B cell (primary cell): ENCODE data around the gene UBTD1. TPM values are rescaled to one million over a fixed set of nuclear protein-coding genes. Genes with fewer than 3 reads are reported as not detected.

Source experiments
- ATAC-seq: fragments of 200-7000 bp; cut with Tn5 transposase; one replicate; pipeline ENCODE4 v1.10.0; 2021; ENCODE audit warnings: low read depth, mild to moderate bottlenecking, moderate number of reproducible peaks, moderate library complexity
- CTCF ChIA-PET: fragments of 350-600 bp; sonication (Branson Sonifier 250); formaldehyde crosslinking; loops from one replicate; lab custom pipeline; 2021; ENCODE audit warnings: antibody characterized with exemption, inconsistent platforms; lab: Charles Lee
- POLR2A ChIA-PET: fragments of 350-600 bp; sonication (Branson Sonifier 250); formaldehyde crosslinking; loops from one replicate; lab custom pipeline; 2021; ENCODE audit warnings: antibody characterized with exemption; lab: Charles Lee
- DNase-seq: peaks from one replicate; pipeline ENCODE4 v3.0.0; 2013
- H2AFZ ChIP-seq: 2 replicates; pipeline ENCODE4 v1.6.1; 2012; ENCODE audit warnings: mild to moderate bottlenecking, low read depth, low read length; ENCODE audit not compliant: insufficient read depth, poor library complexity, severe bottlenecking
- H3K27ac ChIP-seq, 2 donors: 1 replicate in 1 of 2; 2 replicates in 1 of 2; pipeline ENCODE4 v1.5.1; 2012 to 2013; ENCODE audit warnings: low read length in 2 of 2, mild to moderate bottlenecking in 2 of 2, moderate library complexity in 1 of 2
- H3K27me3 ChIP-seq, 4 experiments: fragments of 200-600 bp in 1 of 4; sonication (generic) in 1 of 4; replicated peaks in 1 of 4; 1 replicate in 2 of 4; 2 replicates in 2 of 4; pipeline versions ENCODE4 v1.6.1 to v1.7.0; 2013 to 2016; ENCODE audit warnings: low read length in 3 of 4, mild to moderate bottlenecking in 2 of 4, mixed read lengths in 1 of 4, moderate library complexity in 1 of 4; ENCODE audit not compliant: insufficient read depth in 4 of 4, control insufficient read depth in 3 of 4; ENCODE audit errors: control extremely low read depth in 1 of 4
- H3K36me3 ChIP-seq, 2 experiments: replicated peaks in 1 of 2; 1 replicate in 1 of 2; 2 replicates in 1 of 2; pipeline versions ENCODE4 v1.6.1 to v1.7.1; 2013; ENCODE audit warnings: low read length in 1 of 2; ENCODE audit not compliant: insufficient read depth in 2 of 2, control insufficient read depth in 1 of 2; ENCODE audit errors: control extremely low read depth in 1 of 2, extremely low read depth in 1 of 2
- H3K4me1 ChIP-seq, 2 donors: fragments of 200-600 bp in 1 of 2; sonication (generic) in 1 of 2; 1 replicate in 1 of 2; 2 replicates in 1 of 2; pipeline versions ENCODE4 v1.5.1 to v1.6.1; 2013 to 2017; ENCODE audit warnings: low read length in 2 of 2; ENCODE audit not compliant: control insufficient read depth in 2 of 2, insufficient read depth in 2 of 2
- H3K4me2 ChIP-seq: replicated peaks from 2 replicates; pipeline ENCODE3; 2012; ENCODE audit warnings: mild to moderate bottlenecking, low read depth, low read length; ENCODE audit not compliant: poor library complexity, severe bottlenecking
- H3K4me3 ChIP-seq, 5 experiments: fragments of 200-600 bp in 1 of 5; sonication (generic) in 1 of 5; 1 replicate in 3 of 5; 2 replicates in 2 of 5; pipeline versions ENCODE4 v1.5.1 to v1.7.0; 2011 to 2016; ENCODE audit warnings: low read length in 4 of 5, mild to moderate bottlenecking in 4 of 5, low read depth in 2 of 5, control low read depth in 1 of 5, moderate library complexity in 1 of 5; ENCODE audit not compliant: insufficient read depth in 1 of 5; ENCODE audit errors: control extremely low read depth in 1 of 5, extremely low read depth in 1 of 5
- H3K79me2 ChIP-seq: fragments of 200-600 bp; sonication (generic); one replicate; pipeline ENCODE4 v1.6.0; 2016; ENCODE audit warnings: low read length; ENCODE audit not compliant: control insufficient read depth, insufficient read depth
- H3K9ac ChIP-seq: fragments of 200-600 bp; sonication (generic); 2 replicates; pipeline ENCODE4 v1.6.1; 2017; ENCODE audit warnings: mild to moderate bottlenecking, low read length, moderate library complexity
- H3K9me3 ChIP-seq, 3 donors: one replicate each; pipeline versions ENCODE4 v1.6.1 to v1.7.1; 2013; ENCODE audit warnings: low read length in 2 of 3; ENCODE audit not compliant: control insufficient read depth in 2 of 3, insufficient read depth in 1 of 3; ENCODE audit errors: control extremely low read depth in 1 of 3
- H4K20me1 ChIP-seq: 2 replicates; pipeline ENCODE4 v1.6.0; 2012; ENCODE audit warnings: mild to moderate bottlenecking, low read length; ENCODE audit not compliant: insufficient read depth, control insufficient read depth, poor library complexity, severe bottlenecking
- H3K27ac Mint-ChIP-seq: one replicate; pipeline ENCODE4 v1.8.0; 2021; ENCODE audit warnings: mixed read lengths
- H3K27me3 Mint-ChIP-seq: one replicate; pipeline ENCODE4 v1.8.0; 2021; ENCODE audit warnings: mixed read lengths
- H3K4me1 Mint-ChIP-seq: one replicate; pipeline ENCODE4 v1.8.0; 2021; ENCODE audit warnings: mixed read lengths
- H3K4me3 Mint-ChIP-seq: one replicate; pipeline ENCODE4 v1.8.0; 2021; ENCODE audit warnings: mixed read lengths
- H3K9me3 Mint-ChIP-seq: one replicate; pipeline ENCODE4 v1.8.0; 2022; ENCODE audit warnings: mixed read lengths; ENCODE audit not compliant: insufficient read depth
- EZH2 ChIP-seq: IDR thresholded peaks from 2 replicates; pipeline ENCODE4 v1.6.1; 2012; ENCODE audit warnings: borderline replicate concordance, low read depth, mild to moderate bottlenecking, moderate library complexity, low read length; ENCODE audit not compliant: insufficient read depth, poor library complexity, severe bottlenecking
- WGBS: methylation state at CpG from one replicate; pipeline ENCODE4 v1.1.5; 2013; ENCODE audit warnings: missing lambda C conversion rate; ENCODE audit not compliant: insufficient coverage; 5-methylcytosine and 5-hydroxymethylcytosine counted together
- intact Hi-C: fragments of 100-400 bp; cut with micrococcal nuclease; formaldehyde crosslinking; loops from one replicate; pipeline ENCODE4 v1.10.0; 2022
- polyA plus RNA-seq: library from polyadenylated mRNA; depleted of rRNA; stranded (reverse); fragments of >200 nt; gene quantifications from 2 replicates; pipeline ENCODE4 v1.2.3, GENCODE V29; 2012
- total RNA-seq, 2 donors: library from RNA; stranded (reverse); fragments of 120-200 nt in 1 of 2; gene quantifications; 1 replicate in 1 of 2; 2 replicates in 1 of 2; pipeline versions ENCODE4 v1.2.3 to v1.2.4, GENCODE V29; 2013 to 2022
- TF ChIP-seq, protein P1 (sequence below): fragments of 200-600 bp; IDR thresholded peaks from one replicate; pipeline ENCODE4 v1.8.0; 2022; ENCODE audit warnings: antibody characterized with exemption, mild to moderate bottlenecking

The UBTD1 gene
- total and polyA plus RNA-seq, 2 donors (not counting 1 experiment from before 2014, with no cell fraction given): 1.3 to 1.8 TPM

DNA sequence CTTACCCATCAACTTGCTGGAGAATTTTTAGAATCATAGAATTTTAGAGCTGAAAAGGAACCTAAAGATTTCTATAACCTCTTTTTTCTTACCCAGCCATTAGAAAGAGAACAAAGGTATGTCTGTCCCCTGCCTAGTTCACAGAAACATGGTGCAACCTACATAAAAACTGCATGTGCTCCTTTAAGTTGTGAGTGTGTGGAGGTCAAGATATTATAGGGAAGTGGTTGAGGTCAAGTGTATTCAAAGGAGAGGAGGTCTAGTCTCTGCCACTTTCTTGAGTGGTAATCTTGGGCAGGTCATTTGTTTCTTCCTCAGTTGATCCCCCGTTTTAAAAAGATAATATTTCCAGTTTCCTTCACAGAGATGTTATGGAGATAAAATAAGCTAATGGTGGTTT lies 6.4 kb downstream of the UBTD1 start:
- no CpG with 5 or more reads among the region's 1 CpG for WGBS
- Mint-ChIP-seq H3K27me3 (peaks cover 50% of the 10 kb centered on the region), H3K4me1 (peaks cover 6% of the 10 kb centered on the region), H3K4me3 (no peak overlapping the region), H3K9me3 (no peaks in the 10 kb centered on the region), H3K27ac (no peak overlapping the region)
- Histone ChIP-seq H3K4me1 (peaks cover 0 to 1% of the 10 kb centered on the region in 2 donors), H3K27ac (no peak overlapping the region), H4K20me1 (no peaks in the 10 kb centered on the region), H2AFZ (no peak overlapping the region), H3K9ac (no peak overlapping the region), H3K9me3 (no peaks in the 10 kb centered on the region), H3K4me3 (no peak overlapping the region), H3K4me2 (no peak overlapping the region), H3K79me2 (no peaks in the 10 kb centered on the region), H3K27me3 (peaks cover 0 to 40% (median 17%) of the 10 kb centered on the region in 4 experiments), H3K36me3 (no peaks in the 10 kb centered on the region)
- CTCF ChIA-PET: no interaction called here
- POLR2A ChIA-PET: no interaction called here
- no peak for ATAC-seq
- DNase-seq: no peak
- TF ChIP-seq, protein P1, sequence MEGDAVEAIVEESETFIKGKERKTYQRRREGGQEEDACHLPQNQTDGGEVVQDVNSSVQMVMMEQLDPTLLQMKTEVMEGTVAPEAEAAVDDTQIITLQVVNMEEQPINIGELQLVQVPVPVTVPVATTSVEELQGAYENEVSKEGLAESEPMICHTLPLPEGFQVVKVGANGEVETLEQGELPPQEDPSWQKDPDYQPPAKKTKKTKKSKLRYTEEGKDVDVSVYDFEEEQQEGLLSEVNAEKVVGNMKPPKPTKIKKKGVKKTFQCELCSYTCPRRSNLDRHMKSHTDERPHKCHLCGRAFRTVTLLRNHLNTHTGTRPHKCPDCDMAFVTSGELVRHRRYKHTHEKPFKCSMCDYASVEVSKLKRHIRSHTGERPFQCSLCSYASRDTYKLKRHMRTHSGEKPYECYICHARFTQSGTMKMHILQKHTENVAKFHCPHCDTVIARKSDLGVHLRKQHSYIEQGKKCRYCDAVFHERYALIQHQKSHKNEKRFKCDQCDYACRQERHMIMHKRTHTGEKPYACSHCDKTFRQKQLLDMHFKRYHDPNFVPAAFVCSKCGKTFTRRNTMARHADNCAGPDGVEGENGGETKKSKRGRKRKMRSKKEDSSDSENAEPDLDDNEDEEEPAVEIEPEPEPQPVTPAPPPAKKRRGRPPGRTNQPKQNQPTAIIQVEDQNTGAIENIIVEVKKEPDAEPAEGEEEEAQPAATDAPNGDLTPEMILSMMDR: no peak
- no peak for TF ChIP-seq EZH2
- intact Hi-C loops: no loop called here

DNA sequence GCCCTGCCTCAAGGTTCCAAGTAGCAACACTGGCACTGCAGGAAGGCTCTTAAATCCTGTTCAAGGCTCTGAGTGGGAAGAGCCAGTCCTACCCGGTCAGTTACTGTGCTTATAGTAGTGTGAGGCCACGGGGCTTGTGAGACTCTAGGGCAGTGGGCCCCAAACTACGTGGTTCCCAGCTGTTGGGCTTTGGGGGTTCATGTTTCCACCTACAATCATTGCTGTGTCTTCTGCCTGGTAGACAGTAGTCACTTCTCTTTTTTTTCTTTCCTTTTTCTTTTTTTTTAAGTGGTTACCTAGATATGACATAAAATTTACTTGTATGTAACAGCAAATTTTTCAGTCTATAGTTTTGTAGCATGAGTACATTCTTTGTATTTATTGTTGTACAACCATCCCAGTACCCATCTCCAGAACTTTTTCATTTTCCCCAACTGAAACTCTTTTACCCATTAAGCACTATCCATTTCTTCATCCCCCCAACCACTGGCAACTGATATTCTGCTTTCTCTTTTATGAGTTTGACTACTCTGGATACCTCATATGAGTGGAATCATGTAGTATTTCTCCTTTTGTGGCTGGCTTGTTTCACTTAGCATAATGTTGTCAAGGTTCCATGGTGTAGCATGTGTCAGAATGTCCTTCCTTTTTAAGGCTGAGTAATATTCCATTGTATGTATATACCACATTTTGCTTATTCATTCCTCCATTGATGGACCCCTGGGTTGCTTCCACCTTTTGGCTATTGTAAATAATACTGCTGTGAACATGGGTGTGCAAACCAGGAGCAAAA lies 7.7 kb downstream of the UBTD1 start:
- Histone ChIP-seq H2AFZ (no peak overlapping the region), H3K27ac (no peak overlapping the region), H3K4me2 (no peak overlapping the region), H3K27me3 (peaks cover 0 to 31% (median 9%) of the 10 kb centered on the region in 4 experiments), H3K9me3 (no peaks in the 10 kb centered on the region), H3K36me3 (no peaks in the 10 kb centered on the region), H4K20me1 (no peaks in the 10 kb centered on the region), H3K4me3 (no peak overlapping the region), H3K79me2 (no peaks in the 10 kb centered on the region), H3K4me1 (no peaks in the 10 kb centered on the region), H3K9ac (no peak overlapping the region)
- no peak for TF ChIP-seq EZH2
- TF ChIP-seq, protein P1: no peak
- WGBS: no CpG with 5 or more reads among the region's 3 CpGs
- no peak for ATAC-seq
- Mint-ChIP-seq H3K27me3 (peaks cover 44% of the 10 kb centered on the region), H3K27ac (no peak overlapping the region), H3K4me1 (peaks cover 5% of the 10 kb centered on the region), H3K9me3 (no peaks in the 10 kb centered on the region), H3K4me3 (no peak overlapping the region)
- intact Hi-C loops: no loop called here
- CTCF ChIA-PET: no interaction called here
- DNase-seq: no peak
- POLR2A ChIA-PET: no interaction called here
